Activated T-helper 17 cell treated with anti-CD3 and anti-CD28 coated beads, Interleukin-2, amount 50 U/mL, for 72 hours (primary cell): ENCODE measurements around the gene SRRD. TPM values are rescaled to one million over a fixed set of nuclear protein-coding genes. Genes with fewer than 3 reads are reported as not detected.
A peak's percentile ranks its signal among the peaks of the same experiment; 100 is the strongest.

Experiments used
- ATAC-seq: fragments of 150-1000 bp; cut with Tn5 transposase; replicated peaks from 2 replicates; pipeline ENCODE4 v1.10.0; 2021; ENCODE audit warnings: mild to moderate bottlenecking, moderate library complexity
- H3K27ac Mint-ChIP-seq: one replicate; pipeline ENCODE4 v1.8.0; 2022; ENCODE audit warnings: mixed read lengths
- H3K27me3 Mint-ChIP-seq: one replicate; pipeline ENCODE4 v1.8.0; 2022; ENCODE audit warnings: mixed read lengths
- H3K36me3 Mint-ChIP-seq: one replicate; pipeline ENCODE4 v1.8.0; 2022; ENCODE audit warnings: low read depth, mild to moderate bottlenecking, mixed read lengths
- H3K4me1 Mint-ChIP-seq: one replicate; pipeline ENCODE4 v1.8.0; 2022; ENCODE audit warnings: mixed read lengths
- H3K4me3 Mint-ChIP-seq: one replicate; pipeline ENCODE4 v1.8.0; 2022; ENCODE audit warnings: mild to moderate bottlenecking, mixed read lengths
- H3K9me3 Mint-ChIP-seq: one replicate; pipeline ENCODE4 v1.8.0; 2022; ENCODE audit warnings: mixed read lengths
- total RNA-seq, 2 donors: library from RNA; stranded (reverse); gene quantifications; one replicate each; pipeline ENCODE4 v1.2.3, GENCODE V29; 2022

Gene SRRD
- total RNA-seq, 2 donors from 2014 or later, result 22.2 to 40.3 TPM

DNA sequence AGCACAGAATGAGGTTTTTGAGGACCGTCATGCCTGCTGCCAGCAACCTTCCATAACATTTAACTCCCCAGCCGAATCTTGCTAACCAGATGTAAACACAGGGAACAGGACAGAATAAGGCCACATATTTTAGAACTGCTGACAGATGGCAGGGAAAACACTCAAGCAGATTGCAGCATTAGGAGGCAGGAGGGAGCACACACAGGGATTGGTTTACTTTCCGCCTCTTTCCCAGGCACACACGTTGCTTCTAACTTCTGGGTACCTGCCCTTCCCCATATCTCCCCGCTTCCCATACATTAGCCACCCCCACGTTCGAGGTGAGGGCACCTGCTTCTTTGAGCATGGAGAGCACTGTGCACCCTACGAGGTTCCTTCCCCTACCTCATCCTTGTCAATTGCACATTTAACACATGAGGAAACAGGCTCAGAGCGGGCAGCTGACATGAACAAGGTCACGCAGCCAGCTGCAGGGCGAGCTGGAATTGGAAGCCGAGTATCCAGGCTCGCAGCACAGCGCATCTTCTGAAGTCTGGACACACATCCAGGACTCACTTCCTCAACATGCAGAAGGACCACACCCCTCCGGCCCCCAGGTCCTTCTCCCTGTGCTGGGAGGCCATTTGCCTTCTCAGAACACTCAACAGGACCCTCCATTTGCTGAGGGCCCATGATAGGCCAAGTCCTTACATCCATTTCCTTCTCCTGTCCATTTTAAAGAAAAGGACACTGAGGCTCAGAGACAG is 35.9 kb upstream of the SRRD start:
- H3K9me3 Mint-ChIP-seq, result no peaks in the 10 kb centered on the region
- no peak for ATAC-seq
- peak overlapping the region; percentile 74 for H3K27ac Mint-ChIP-seq
- H3K36me3 Mint-ChIP-seq, result peaks cover 36% of the 10 kb centered on the region
- H3K4me1 Mint-ChIP-seq, result peaks cover 5% of the 10 kb centered on the region
- no peak overlapping the region for H3K4me3 Mint-ChIP-seq
- no peaks in the 10 kb centered on the region for H3K27me3 Mint-ChIP-seq

- peaks cover 5% of the 10 kb centered on the region for H3K4me1 Mint-ChIP-seq
- peak overlapping the region; percentile 74 for H3K27ac Mint-ChIP-seq
- no peaks in the 10 kb centered on the region for H3K9me3 Mint-ChIP-seq
- H3K4me3 Mint-ChIP-seq, result no peak overlapping the region
- ATAC-seq, result no peak
- peaks cover 35% of the 10 kb centered on the region for H3K36me3 Mint-ChIP-seq
- H3K27me3 Mint-ChIP-seq, result no peaks in the 10 kb centered on the region
These were observed 35.3 kb upstream of the SRRD start for GRCh38 chr22:26448334-26448733.

- Mint-ChIP-seq H3K9me3 (no peaks in the 10 kb centered on the region), H3K27ac (peak overlapping the region; percentile 36), H3K36me3 (peaks cover 35% of the 10 kb centered on the region), H3K27me3 (no peaks in the 10 kb centered on the region), H3K4me1 (peaks cover 5% of the 10 kb centered on the region), H3K4me3 (no peak overlapping the region)
- ATAC-seq, result no peak
These were observed 34.7 kb upstream of the SRRD start for GRCh38 chr22:26448941-26449340.

GRCh38 chr22:26450453-26451185 is 33.1 kb upstream of the SRRD start:
- no peaks in the 10 kb centered on the region for H3K9me3 Mint-ChIP-seq
- H3K4me1 Mint-ChIP-seq, result no peaks in the 10 kb centered on the region
- peaks cover 30% of the 10 kb centered on the region for H3K36me3 Mint-ChIP-seq
- ATAC-seq, result no peak
- no peaks in the 10 kb centered on the region for H3K27me3 Mint-ChIP-seq
- no peak overlapping the region for H3K27ac Mint-ChIP-seq
- H3K4me3 Mint-ChIP-seq, result no peak overlapping the region

DNA sequence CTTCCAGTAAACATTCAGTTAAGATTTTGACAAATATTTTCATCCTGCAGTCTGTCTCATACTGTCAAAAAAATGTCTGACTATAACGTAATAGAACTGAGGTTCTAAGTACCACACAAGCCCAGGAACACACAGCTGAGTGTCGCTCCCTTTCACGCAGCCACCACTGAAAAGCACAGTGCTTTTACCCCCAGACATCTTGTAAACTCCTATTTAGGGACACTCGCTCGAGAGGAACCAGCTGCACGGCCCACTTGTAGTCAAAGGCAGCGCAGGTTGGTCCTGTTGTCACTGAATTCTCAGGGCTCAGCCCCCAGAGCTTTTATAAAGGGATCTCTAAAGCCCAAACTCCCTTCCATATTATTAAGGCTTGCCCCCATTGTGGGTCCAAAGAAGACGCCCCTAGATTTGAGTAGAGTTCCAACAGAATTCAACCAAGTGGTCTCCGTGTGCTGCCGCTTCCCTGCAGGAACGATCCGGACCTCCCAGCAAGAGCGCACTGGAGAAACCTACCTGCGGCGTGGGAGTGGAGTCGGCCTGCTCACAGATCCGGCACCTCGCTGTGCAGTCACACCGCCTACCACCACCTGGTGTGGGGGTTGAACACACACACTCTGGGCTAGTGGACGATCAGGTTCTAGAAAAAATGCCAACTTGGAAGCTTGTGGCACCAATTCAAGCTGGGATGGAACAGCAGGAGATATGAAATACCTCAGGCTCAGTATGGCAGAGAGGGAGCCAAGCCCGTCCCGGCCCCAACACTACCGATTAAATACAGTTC is 31.3 kb upstream of the SRRD start:
- Mint-ChIP-seq H3K36me3 (peaks cover 42% of the 10 kb centered on the region), H3K27me3 (no peaks in the 10 kb centered on the region), H3K4me3 (no peak overlapping the region), H3K9me3 (no peaks in the 10 kb centered on the region), H3K4me1 (no peaks in the 10 kb centered on the region), H3K27ac (no peak overlapping the region)
- no peak for ATAC-seq

DNA sequence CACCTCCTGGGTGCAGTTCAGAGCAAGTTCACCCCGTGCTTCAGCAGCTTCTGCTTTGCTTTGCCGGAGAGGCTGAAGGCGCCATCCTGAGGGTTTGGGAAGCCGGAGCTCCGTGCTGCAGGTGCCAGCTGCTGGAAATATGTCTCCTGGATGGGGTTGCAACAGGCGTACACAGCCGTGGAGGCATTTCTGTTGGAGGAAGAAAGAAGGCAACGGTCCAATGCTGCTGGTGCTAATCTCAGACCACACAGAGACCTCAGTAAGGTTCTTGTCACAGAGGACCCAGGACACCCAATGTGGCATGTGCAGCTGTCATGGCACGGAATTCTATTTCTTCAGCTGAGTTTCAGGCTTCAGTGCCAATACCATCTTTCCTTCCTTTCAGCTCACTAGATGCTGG is 30.5 kb upstream of the SRRD start:
- no peak overlapping the region for H3K27ac Mint-ChIP-seq
- H3K27me3 Mint-ChIP-seq, result no peaks in the 10 kb centered on the region
- H3K9me3 Mint-ChIP-seq, result no peaks in the 10 kb centered on the region
- H3K4me3 Mint-ChIP-seq, result no peak overlapping the region
- H3K36me3 Mint-ChIP-seq, result peaks cover 50% of the 10 kb centered on the region
- H3K4me1 Mint-ChIP-seq, result no peaks in the 10 kb centered on the region
- ATAC-seq, result no peak

DNA sequence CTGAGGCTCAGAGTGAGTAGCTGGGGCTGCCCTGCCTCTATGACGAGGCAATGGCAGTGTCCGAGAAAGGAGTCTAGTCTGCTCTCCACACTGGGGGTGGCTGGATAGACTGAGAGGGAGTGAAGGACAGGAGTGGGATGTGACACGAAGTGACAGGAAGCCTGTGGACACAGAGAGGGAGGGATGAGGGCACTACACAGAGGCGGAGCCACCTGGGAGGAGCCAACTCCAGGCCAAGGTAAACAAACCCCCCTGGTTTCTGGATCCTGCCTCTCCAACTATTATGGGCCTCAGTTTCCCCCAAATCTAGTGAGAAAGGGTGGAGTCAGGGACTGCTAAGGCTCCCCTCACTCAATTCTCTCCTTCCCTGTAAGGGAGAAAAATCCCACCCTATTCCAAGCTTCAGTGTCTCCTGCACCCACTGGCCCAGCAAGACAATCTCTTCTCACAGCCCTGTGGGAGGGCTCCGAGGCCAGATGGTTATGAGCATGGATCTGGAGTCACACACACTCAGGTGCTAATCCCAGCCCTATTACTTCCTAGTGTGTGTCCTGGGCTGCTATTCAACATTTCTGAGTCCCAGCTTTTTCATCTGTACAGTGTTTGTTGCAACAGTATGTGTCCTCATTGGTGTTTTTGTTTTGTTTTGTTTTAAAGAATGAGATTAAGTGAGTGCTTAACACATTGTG is 29.7 kb upstream of the SRRD start:
- no peaks in the 10 kb centered on the region for H3K9me3 Mint-ChIP-seq
- H3K4me1 Mint-ChIP-seq, result no peaks in the 10 kb centered on the region
- H3K27ac Mint-ChIP-seq, result no peak overlapping the region

GRCh38 chr22:26457661-26458272 is 25.9 kb upstream of the SRRD start:
- Mint-ChIP-seq H3K27ac (no peak overlapping the region), H3K4me1 (no peaks in the 10 kb centered on the region), H3K9me3 (no peaks in the 10 kb centered on the region), H3K36me3 (peaks cover 74% of the 10 kb centered on the region), H3K4me3 (no peak overlapping the region), H3K27me3 (no peaks in the 10 kb centered on the region)
- ATAC-seq, result no peak

More for the DNA sequence above, 29.7 kb upstream of the SRRD start:
- peaks cover 55% of the 10 kb centered on the region for H3K36me3 Mint-ChIP-seq
- H3K4me3 Mint-ChIP-seq, result no peak overlapping the region
- ATAC-seq, result no peak
- no peaks in the 10 kb centered on the region for H3K27me3 Mint-ChIP-seq

DNA sequence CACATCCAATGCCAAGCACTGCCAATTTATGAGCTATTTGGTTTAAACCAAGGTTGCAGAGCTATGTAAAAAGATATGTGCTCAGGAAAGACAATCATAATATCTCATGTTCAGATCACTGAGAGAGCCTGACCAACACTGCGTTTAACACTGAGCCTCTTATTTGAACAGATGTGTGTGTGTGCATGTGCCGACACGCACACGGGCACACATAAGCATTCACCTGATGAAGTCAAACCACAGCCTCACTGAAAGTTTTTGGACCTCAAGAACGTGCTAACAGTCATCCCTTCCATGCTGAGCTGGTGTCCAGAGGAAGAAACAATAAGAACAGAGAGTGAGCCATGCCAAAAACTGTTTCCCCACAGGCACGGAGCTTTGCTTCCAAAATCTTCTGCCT is 23.5 kb upstream of the SRRD start:
- Mint-ChIP-seq H3K4me3 (no peak overlapping the region), H3K27me3 (no peaks in the 10 kb centered on the region), H3K27ac (no peak overlapping the region), H3K36me3 (peaks cover 78% of the 10 kb centered on the region), H3K4me1 (no peaks in the 10 kb centered on the region), H3K9me3 (no peaks in the 10 kb centered on the region)
- no peak for ATAC-seq

- no peak overlapping the region for H3K27ac Mint-ChIP-seq
- H3K36me3 Mint-ChIP-seq, result peaks cover 82% of the 10 kb centered on the region
- no peak overlapping the region for H3K4me3 Mint-ChIP-seq
- peak; percentile 32 for ATAC-seq
- no peaks in the 10 kb centered on the region for H3K9me3 Mint-ChIP-seq
- H3K4me1 Mint-ChIP-seq, result no peaks in the 10 kb centered on the region
- no peaks in the 10 kb centered on the region for H3K27me3 Mint-ChIP-seq
These were observed 22.4 kb upstream of the SRRD start for GRCh38 chr22:26461188-26461810.

- Mint-ChIP-seq H3K27ac (no peak overlapping the region), H3K4me3 (no peak overlapping the region), H3K36me3 (peaks cover 82% of the 10 kb centered on the region), H3K27me3 (no peaks in the 10 kb centered on the region), H3K4me1 (no peaks in the 10 kb centered on the region), H3K9me3 (no peaks in the 10 kb centered on the region)
- no peak for ATAC-seq
These were observed 21.6 kb upstream of the SRRD start for GRCh38 chr22:26462051-26462450.

DNA sequence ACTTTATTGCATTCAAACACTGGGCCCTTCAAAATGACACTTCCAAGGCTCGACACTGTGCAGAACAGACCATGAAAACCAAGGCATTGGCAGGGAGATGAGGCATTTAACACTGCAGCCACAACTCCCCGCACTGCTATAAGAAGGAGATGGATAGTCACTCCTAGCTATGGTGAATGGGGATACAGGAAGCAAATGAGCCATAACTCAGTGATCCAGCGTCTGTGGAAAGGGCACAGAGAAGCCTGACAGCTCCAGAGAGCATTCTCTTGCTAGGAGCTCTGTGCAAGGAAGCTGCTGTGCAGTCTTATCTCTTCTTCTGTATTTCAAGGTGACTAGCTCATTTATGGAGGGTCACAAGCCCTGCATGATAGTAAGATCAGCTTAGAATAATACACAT is 21.0 kb upstream of the SRRD start:
- Mint-ChIP-seq H3K27ac (peak overlapping the region; percentile 30), H3K4me1 (no peaks in the 10 kb centered on the region), H3K4me3 (no peak overlapping the region), H3K36me3 (peaks cover 83% of the 10 kb centered on the region), H3K9me3 (no peaks in the 10 kb centered on the region), H3K27me3 (no peaks in the 10 kb centered on the region)
- ATAC-seq, result no peak

- Mint-ChIP-seq H3K4me3 (no peak overlapping the region), H3K9me3 (no peaks in the 10 kb centered on the region), H3K4me1 (no peaks in the 10 kb centered on the region), H3K36me3 (peaks cover 83% of the 10 kb centered on the region), H3K27ac (peak overlapping the region; percentile 30), H3K27me3 (no peaks in the 10 kb centered on the region)
- ATAC-seq, result no peak
These were observed 20.5 kb upstream of the SRRD start for GRCh38 chr22:26463101-26463661.
